Measurements from ENCODE around the gene EYS.

The EYS gene

GRCh38 chr6:63677282-63677681 is 2029.7 kb downstream of the EYS start:
- DNase-seq: no peak

- no peak for DNase-seq
Observed at GRCh38 chr6:63676412-63677114, 2030.5 kb downstream of the EYS start.

GRCh38 chr6:63675138-63675537 is 2031.9 kb downstream of the EYS start:
- no peak for DNase-seq

DNA sequence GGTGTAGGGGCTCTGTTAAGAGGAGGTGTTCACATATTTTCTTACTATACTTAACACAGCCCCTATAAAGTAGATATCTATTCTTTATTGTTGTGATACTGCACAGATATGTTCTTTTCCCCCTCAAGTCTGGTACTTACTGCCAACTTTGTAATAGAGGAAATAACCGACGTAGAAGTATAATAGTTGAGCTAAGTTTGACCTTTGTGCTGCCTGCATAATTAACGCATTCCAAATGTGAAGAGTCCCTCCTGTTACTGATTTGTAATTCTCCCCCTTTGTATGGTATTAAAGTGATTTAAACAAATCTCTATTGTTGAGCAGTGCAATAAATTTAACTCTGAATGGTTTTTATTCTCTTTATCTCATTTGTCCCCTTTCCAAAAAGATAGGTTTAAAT is 2032.4 kb downstream of the EYS start:
- DNase-seq: no peak

DNA sequence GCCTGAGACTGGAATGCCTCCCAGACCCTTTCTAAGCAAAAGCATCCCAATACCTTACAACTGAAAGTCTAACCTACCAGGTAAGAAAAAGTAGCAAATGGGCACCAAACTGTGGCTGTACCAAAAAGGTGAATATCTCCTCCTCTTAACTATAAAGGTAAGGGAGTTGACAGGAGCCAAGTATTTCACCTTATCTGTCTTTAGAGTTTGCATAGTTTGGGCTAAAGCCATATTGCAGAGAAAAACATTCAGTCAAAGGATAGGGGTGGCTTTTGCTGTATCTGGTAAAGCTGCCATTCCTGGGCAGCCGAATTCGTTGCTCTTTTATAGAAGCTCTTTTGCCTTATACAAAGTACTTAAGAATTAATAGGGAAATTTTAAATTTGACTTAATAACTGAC is 2033.3 kb downstream of the EYS start:
- no peak for DNase-seq

DNA sequence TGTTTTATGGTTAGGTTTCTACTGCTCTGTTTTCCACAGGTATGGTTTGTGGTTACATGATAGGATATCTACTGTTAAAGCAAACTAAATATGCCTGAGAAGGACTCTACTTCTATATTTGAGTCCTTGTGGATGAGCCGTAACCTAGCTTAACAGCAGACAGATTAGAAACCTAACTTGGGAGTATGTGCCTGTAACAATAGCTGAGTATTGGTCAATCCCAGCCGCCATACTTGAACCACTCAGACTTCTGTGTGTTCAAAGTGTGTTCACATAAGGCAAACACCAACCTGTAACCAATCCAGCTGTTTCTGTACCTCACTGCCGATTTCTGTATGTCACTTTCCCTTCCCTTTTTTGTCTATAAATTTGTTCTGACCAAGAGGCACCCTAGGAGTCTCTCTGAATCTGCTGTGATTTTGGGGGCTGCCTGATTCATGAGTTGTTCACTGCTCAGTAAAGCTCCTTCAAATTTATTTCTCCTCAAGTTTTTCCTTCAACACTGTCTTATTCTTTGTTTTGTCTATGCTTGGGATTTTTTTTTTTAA is 2034.4 kb downstream of the EYS start:
- no peak for DNase-seq

DNA sequence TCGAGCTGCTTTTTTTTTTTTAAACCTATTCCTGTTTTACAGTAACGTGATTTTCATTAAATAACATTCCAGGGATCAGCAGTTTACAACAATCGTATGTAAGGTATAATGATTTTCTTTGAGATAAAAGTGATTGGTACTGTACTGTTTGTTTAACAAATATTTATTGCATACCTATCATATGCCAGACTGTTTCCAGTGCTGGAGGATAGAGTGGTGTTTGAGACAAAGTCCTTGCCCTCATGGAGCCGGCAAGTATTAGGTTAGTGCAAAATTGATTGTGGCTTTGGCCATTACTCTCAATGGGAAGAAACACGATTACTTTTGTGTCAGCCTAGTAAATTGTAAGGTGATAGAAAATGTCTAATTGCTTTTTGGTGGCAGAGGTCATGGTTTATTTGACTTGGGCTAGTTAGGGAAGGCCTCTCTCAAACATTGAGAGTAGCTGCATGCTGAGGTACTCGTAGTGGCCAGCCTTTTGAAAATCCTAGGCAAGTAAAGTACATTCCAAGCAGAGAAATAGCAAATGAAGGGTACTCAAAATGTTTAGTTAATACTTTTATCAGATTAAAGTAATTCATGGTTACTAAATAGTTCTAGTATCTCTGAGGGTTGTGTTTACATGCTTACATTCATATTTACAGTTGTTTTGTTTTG is 2035.8 kb downstream of the EYS start:
- no peak for DNase-seq
